Thyroid gland (tissue), 4 donors: Measurements from ENCODE around the gene KIFBP. TPM values are rescaled to one million over a fixed set of nuclear protein-coding genes. Genes with fewer than 3 reads are reported as not detected.

ENCODE experiments used
- DNase-seq, 2 donors: peaks; one replicate each; pipeline ENCODE4 v3.0.0-alpha.2; 2019
- H3K27ac ChIP-seq, 3 donors: fragments of 200-600 bp; sonication (generic); 1 replicate in 2 of 3; 2 replicates in 1 of 3; pipeline ENCODE4 v1.5.1; 2016 to 2019; ENCODE audit warnings: mild to moderate bottlenecking in 1 of 3, moderate library complexity in 1 of 3
- H3K27me3 ChIP-seq: fragments of 200-600 bp; sonication (generic); one replicate; pipeline ENCODE4 v1.5.1; 2019
- H3K36me3 ChIP-seq, 2 donors: fragments of 200-600 bp; sonication (generic); one replicate each; pipeline ENCODE4 v1.5.1; 2016 to 2019
- H3K4me1 ChIP-seq, 2 donors: fragments of 200-600 bp; sonication (generic); one replicate each; pipeline ENCODE4 v1.5.1; 2017 to 2019
- H3K4me3 ChIP-seq, 3 donors: fragments of 200-600 bp; sonication (generic); replicated peaks in 1 of 3; 1 replicate in 2 of 3; 2 replicates in 1 of 3; pipeline ENCODE4 v1.5.1; 2016; ENCODE audit warnings: mild to moderate bottlenecking in 1 of 3
- H3K9me3 ChIP-seq: fragments of 200-600 bp; sonication (generic); one replicate; pipeline ENCODE4 v1.5.1; 2017
- CTCF ChIP-seq, 6 experiments: fragments of 200-600 bp in 3 of 6; fragments of 450-650 bp in 3 of 6; sonication (generic) in 3 of 6; IDR thresholded peaks; one replicate each; pipeline ENCODE4 v1.5.1; 2016 to 2019; ENCODE audit warnings: antibody characterized with exemption in 6 of 6, mild to moderate bottlenecking in 2 of 6, inconsistent platforms in 1 of 6, moderate library complexity in 1 of 6
- POLR2A ChIP-seq, 2 donors: fragments of 450-650 bp; IDR thresholded peaks; one replicate each; pipeline ENCODE4 v1.6.1; 2017; ENCODE audit warnings: antibody characterized with exemption in 2 of 2, mild to moderate bottlenecking in 2 of 2, moderate library complexity in 1 of 2
- WGBS, 2 donors: methylation state at CpG; one replicate each; pipeline ENCODE4 v1.1.5; 2017; 5-methylcytosine and 5-hydroxymethylcytosine counted together
- intact Hi-C: fragments of 100-400 bp; cut with DNase I; formaldehyde crosslinking; loops from one replicate; pipeline ENCODE4 v1.15.1; 2023
- total RNA-seq, 4 donors: library from RNA; depleted of rRNA; stranded (reverse); fragments of >200 nt; gene quantifications; one replicate each; pipeline ENCODE4 v1.2.3, GENCODE V29; 2016

The KIFBP gene
- total RNA-seq, 4 donors from 2014 or later = 37.9 to 54.1 (median 42.8) TPM

- H3K4me1 ChIP-seq = no peaks in the 10 kb centered on the region
- DNase-seq = no peak
- H3K36me3 ChIP-seq = peaks cover 26 to 56% of the 10 kb centered on the region in 2 donors
- WGBS, 2 donors = 98% methylated on average over 1 of the region's 1 CpG
- H3K9me3 ChIP-seq = no peaks in the 10 kb centered on the region
- H3K4me3 ChIP-seq = no peak overlapping the region
- intact Hi-C loops = no loop called here
- no peaks in the 10 kb centered on the region for H3K27me3 ChIP-seq
- TF ChIP-seq POLR2A (IDR thresholded peaks at IDR 0.05) (no peak), CTCF (IDR thresholded peaks at IDR 0.05) (no peak)
- no peak overlapping the region for H3K27ac ChIP-seq
Observed at GRCh38 chr10:69014171-69014570, 25.6 kb downstream of the KIFBP start.

GRCh38 chr10:69018613-69019012 is 30.0 kb downstream of the KIFBP start:
- intact Hi-C loops = no loop called here
- Histone ChIP-seq H3K9me3 (no peaks in the 10 kb centered on the region), H3K4me3 (no peak overlapping the region), H3K4me1 (no peaks in the 10 kb centered on the region), H3K27ac (no peak overlapping the region), H3K27me3 (no peaks in the 10 kb centered on the region), H3K36me3 (peaks cover 11 to 35% of the 10 kb centered on the region in 2 donors)
- no peak for TF ChIP-seq CTCF (IDR thresholded peaks at IDR 0.05)
- DNase-seq = no peak
- WGBS, 2 donors = 85 to 87% methylated on average over 3 of the region's 3 CpGs

GRCh38 chr10:69022611-69023010 is 34.0 kb downstream of the KIFBP start:
- Histone ChIP-seq H3K36me3 (peaks cover 0 to 4% of the 10 kb centered on the region in 2 donors), H3K4me1 (no peaks in the 10 kb centered on the region), H3K4me3 (no peak overlapping the region), H3K27me3 (no peaks in the 10 kb centered on the region), H3K27ac (no peak overlapping the region), H3K9me3 (no peaks in the 10 kb centered on the region)
- no peak for TF ChIP-seq POLR2A (IDR thresholded peaks at IDR 0.05)
- no peak for TF ChIP-seq CTCF (IDR thresholded peaks at IDR 0.05)
- intact Hi-C loops = no loop called here
- 94 to 97% methylated on average over 18 of the region's 19 CpGs for WGBS, 2 donors
- no peak for DNase-seq

- H3K9me3 ChIP-seq = no peaks in the 10 kb centered on the region
- no peak overlapping the region for H3K27ac ChIP-seq
- no peak for DNase-seq
- H3K4me3 ChIP-seq = no peak overlapping the region
- 78 to 88% methylated on average over 4 of the region's 4 CpGs for WGBS, 2 donors
- intact Hi-C loops = no loop called here
- TF ChIP-seq POLR2A (IDR thresholded peaks at IDR 0.05) (no peak), CTCF (IDR thresholded peaks at IDR 0.05) (no peak)
- no peaks in the 10 kb centered on the region for H3K4me1 ChIP-seq
- no peaks in the 10 kb centered on the region for H3K36me3 ChIP-seq
- no peaks in the 10 kb centered on the region for H3K27me3 ChIP-seq
Observed at GRCh38 chr10:69025370-69025896, 36.8 kb downstream of the KIFBP start.

- Histone ChIP-seq H3K4me3 (no peak overlapping the region), H3K9me3 (no peaks in the 10 kb centered on the region), H3K27ac (no peak overlapping the region), H3K27me3 (no peaks in the 10 kb centered on the region), H3K4me1 (no peaks in the 10 kb centered on the region), H3K36me3 (no peaks in the 10 kb centered on the region)
- 87 to 94% methylated on average over 4 of the region's 4 CpGs for WGBS, 2 donors
- TF ChIP-seq POLR2A (IDR thresholded peaks at IDR 0.05) (no peak), CTCF (IDR thresholded peaks at IDR 0.05) (no peak)
- DNase-seq = no peak
- intact Hi-C loops = no loop called here
Observed at GRCh38 chr10:69033256-69033655, 44.7 kb downstream of the KIFBP start.
